Epithelial cell of esophagus (primary cell): ENCODE measurements around the gene SLC36A4.

Source experiments
- DNase-seq: peaks from one replicate; pipeline ENCODE4 v3.0.0; 2010; ENCODE audit warnings: low read depth
- H3K4me3 ChIP-seq: 2 replicates; pipeline ENCODE4 v1.5.1; 2011; ENCODE audit warnings: mild to moderate bottlenecking, low read length, control low read depth
- TF ChIP-seq, protein P1 (sequence below): IDR thresholded peaks from 2 replicates; pipeline ENCODE4 v1.5.1; 2011; ENCODE audit warnings: low read depth, mild to moderate bottlenecking, low read length, control low read depth, inconsistent platforms; ENCODE audit not compliant: insufficient read depth; ENCODE audit errors: missing control alignments

The SLC36A4 gene

DNA sequence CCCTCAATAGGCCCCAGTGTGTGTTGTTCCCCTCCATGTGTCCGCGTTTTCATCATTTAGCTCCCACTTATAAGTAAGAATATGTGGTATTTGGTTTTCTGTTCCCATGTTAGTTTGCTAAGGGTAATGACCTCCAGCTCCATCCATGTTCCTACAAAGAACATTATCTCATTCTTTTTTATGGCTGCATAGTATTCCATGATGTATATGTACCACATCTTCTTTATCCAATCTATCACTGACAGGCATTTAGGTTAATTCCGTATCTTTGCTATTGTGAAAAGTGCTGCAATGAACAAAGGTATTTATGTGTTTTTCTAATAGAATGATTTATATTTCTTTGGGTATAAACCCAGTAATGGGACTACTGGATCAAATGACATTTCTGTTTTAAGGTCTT is 42.1 kb downstream of the SLC36A4 start:
- no peak overlapping the region for H3K4me3 ChIP-seq
- no peak for DNase-seq
- TF ChIP-seq, protein P1, sequence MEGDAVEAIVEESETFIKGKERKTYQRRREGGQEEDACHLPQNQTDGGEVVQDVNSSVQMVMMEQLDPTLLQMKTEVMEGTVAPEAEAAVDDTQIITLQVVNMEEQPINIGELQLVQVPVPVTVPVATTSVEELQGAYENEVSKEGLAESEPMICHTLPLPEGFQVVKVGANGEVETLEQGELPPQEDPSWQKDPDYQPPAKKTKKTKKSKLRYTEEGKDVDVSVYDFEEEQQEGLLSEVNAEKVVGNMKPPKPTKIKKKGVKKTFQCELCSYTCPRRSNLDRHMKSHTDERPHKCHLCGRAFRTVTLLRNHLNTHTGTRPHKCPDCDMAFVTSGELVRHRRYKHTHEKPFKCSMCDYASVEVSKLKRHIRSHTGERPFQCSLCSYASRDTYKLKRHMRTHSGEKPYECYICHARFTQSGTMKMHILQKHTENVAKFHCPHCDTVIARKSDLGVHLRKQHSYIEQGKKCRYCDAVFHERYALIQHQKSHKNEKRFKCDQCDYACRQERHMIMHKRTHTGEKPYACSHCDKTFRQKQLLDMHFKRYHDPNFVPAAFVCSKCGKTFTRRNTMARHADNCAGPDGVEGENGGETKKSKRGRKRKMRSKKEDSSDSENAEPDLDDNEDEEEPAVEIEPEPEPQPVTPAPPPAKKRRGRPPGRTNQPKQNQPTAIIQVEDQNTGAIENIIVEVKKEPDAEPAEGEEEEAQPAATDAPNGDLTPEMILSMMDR = no peak

DNA sequence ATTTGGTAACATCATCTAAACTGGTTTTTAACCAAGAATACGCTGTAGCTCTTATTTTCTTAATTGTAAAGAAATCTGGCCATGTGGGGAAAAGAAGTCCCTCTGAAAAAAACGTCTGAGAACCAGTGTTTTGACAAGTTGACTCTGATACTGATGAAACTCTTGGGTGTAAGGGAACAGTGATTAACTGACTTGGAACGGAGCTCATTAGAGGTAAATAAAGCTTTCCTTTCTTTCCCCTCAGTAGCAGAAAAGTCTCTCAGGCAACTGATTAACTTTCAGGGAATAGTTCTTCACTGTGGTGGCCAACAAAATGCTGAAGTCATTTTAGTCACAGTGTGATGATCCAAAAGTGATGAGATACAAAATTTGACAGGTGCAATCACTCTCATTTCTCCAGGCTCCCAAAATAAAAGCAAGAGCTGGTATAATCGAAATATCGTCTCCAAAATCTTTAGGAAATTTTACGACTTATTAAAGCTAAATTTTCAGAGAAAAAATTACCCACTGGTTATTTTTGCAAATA is 52.3 kb downstream of the SLC36A4 start:
- TF ChIP-seq, protein P1 = no peak
- H3K4me3 ChIP-seq = no peak overlapping the region
- no peak for DNase-seq

DNA sequence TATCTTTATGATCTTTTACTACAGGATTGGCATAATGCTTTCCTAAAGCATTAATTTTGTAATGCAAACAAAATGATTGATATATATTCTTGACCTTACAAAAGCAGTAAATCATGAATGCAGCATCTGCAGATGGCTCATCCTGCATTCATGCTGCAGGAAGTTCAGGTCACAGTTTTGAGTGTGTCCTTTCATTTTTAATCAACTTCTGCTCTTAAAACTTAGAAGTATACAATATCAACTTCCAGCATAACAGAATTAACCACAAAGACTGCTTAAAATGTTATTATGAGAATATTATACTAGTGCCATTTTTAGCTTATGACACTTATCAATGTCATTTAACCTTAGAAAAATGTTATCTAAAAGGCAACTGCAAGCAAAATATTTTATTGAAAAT is 54.0 kb downstream of the SLC36A4 start:
- DNase-seq = no peak
- TF ChIP-seq, protein P1 = no peak
- no peak overlapping the region for H3K4me3 ChIP-seq

DNA sequence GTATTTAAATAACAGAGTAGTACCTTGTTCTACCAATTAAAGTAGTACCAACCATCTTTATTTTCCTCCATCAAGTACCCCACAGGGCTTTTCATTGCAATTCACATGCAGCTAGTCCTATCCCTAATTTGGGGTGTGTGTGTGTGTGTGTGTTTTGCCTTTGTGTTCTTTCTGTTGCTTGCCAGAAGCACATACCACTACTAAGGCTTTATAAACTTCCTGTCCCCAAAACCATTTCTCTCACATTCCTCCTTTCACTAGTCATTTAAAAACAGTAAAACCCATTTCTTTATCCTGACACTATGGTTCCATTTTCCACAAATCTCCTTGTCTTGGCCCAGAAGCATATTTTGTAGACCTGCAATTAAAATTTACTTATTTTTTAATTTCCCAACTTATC is 54.6 kb downstream of the SLC36A4 start:
- TF ChIP-seq, protein P1 = no peak
- DNase-seq = no peak
- no peak overlapping the region for H3K4me3 ChIP-seq

DNA sequence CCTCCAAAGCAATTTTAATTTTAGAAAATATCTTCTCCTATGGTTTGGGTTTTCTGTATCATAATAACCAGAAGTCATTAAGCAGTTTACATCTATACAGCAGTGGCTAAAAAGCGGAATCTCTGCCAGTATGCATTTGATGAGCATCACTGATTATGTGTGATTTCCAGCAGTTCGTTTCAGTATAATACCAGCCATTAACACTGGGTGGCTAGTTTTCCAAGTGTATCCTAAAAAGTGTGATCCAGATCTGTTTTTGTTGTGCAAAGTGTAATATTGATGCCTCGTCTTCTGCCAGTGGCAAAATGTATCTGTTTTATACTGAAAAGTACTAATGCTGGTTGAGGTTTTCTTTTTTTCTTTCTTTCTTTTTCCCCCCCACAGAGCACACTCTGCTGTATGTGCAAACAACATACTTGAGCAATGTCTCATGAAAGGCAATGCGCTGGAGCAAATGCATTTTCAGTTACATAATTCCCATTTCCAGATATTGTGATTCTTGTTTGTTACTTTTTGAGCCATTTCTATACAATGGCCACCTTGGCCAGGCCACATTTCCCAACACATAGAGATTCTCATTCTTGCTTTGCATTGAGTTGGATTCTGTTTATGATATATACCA is 64.2 kb downstream of the SLC36A4 start:
- TF ChIP-seq, protein P1 = no peak
- DNase-seq = peak; percentile 28
- H3K4me3 ChIP-seq = no peak overlapping the region

DNA sequence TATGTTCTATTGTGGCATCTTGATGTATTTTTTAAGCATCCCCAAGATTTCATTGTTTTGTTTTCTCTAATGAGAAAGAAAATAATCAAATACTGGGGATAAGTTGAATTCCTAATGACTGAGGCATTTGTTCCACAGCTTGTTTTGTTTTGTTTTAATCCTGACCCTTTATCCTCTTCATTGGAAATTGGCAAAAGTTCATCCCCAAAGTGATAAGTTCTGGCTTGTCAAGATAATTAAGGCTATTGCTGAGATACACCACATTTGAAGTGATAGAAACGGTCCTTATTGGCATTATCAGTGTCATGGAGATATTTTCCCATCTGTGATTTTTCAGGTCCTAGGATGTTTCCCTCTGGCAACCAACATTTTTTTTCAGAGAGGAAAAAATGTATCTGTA is 65.0 kb downstream of the SLC36A4 start:
- H3K4me3 ChIP-seq = no peak overlapping the region
- DNase-seq = no peak
- TF ChIP-seq, protein P1 = no peak

DNA sequence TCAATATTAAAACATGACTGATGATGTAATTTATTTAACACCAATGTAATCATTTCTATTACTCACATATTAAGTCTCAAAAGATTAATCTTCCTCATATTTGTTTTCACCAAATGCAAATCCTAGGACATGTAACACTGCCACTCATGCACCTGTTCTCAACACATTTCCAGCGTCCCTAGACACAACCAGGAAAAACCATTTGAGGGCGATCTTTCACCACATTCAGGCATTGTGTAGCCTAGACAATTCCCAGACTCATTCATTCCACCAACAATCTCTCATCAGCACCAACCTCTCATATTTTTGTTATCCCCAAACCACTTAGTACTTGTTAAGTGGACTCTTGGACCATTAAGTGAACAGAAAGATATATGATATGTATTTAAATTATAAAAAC is 66.1 kb downstream of the SLC36A4 start:
- DNase-seq = no peak
- H3K4me3 ChIP-seq = no peak overlapping the region
- TF ChIP-seq, protein P1 = peak; percentile 6
